Measurements from ENCODE around the gene ABCD1.
"Not testable (repeated sequence)": the region's sequence is repeated elsewhere in the genome, so short reads cannot be mapped to it uniquely, and the experiment has no call there.

The ABCD1 gene

DNA sequence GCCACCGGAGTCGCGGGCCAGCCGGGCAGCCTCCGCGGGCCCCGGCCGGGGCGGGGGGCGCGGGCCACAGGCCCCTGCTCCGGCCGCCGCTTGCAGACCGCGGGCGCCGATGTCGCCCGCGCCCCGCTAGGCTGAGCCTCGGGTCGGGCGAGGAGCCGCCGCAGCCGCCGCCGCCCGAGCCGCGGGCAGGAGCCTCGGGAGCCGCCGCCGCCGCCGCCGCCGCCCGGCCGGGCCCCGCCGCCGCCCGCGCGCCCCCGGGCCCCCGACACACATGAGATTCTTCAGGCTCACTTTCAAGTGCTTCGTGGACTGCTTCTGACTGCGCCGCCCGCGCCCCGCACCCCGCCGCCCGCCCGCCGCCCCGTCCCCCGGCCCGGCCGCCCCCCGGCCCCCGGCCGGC, 36.6 kb upstream of the ABCD1 start:
- Histone ChIP-seq H3K27me3 (ENCODE audit: control insufficient read depth in 5 of 5, insufficient read depth in 4 of 5, low read length in 5 of 5) (peaks cover 4 to 23% (median 12%) of the 10 kb centered on the region in 5 donors), H3K4me3 (ENCODE audit: low read depth in 1 of 5, low read length in 5 of 5) (no peak overlapping the region), H3K36me3 (ENCODE audit: control insufficient read depth in 5 of 5, insufficient read depth in 5 of 5, low read length in 5 of 5) (no peaks in the 10 kb centered on the region), H3K27ac (ENCODE audit: low read depth, low read length) (no peak overlapping the region), H3K9me3 (ENCODE audit: control insufficient read depth in 5 of 5, low read length in 5 of 5) (peaks cover 0 to 7% (median 0%) of the 10 kb centered on the region in 5 donors), H3K9ac (ENCODE audit: low read length in 5 of 5) (no peak overlapping the region), H3K4me1 (ENCODE audit: control insufficient read depth in 5 of 5, insufficient read depth in 5 of 5, low read length in 5 of 5) (peaks cover 0 to 24% (median 11%) of the 10 kb centered on the region in 5 donors)

DNA sequence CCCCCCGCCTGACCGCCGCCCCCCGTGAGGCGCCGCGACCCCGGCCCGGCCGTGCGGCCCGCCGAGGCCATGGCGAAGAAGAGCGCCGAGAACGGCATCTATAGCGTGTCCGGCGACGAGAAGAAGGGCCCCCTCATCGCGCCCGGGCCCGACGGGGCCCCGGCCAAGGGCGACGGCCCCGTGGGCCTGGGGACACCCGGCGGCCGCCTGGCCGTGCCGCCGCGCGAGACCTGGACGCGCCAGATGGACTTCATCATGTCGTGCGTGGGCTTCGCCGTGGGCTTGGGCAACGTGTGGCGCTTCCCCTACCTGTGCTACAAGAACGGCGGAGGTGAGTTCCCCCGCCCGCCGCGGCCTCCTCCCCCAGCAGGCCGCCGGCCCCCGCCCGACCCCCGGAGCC, 36.1 kb upstream of the ABCD1 start:
- H3K9me3 ChIP-seq (ENCODE audit: control insufficient read depth in 5 of 5, low read length in 5 of 5): peaks cover 0 to 6% (median 0%) of the 10 kb centered on the region in 5 donors
- H3K4me3 ChIP-seq (ENCODE audit: low read depth in 1 of 5, low read length in 5 of 5): peak overlapping the region in 3 of 5 donors; percentile 22 to 52 (median 51)
- H3K9ac ChIP-seq (ENCODE audit: low read length in 5 of 5): no peak overlapping the region
- no peak overlapping the region for H3K27ac ChIP-seq (ENCODE audit: low read depth, low read length)
- H3K4me1 ChIP-seq (ENCODE audit: control insufficient read depth in 5 of 5, insufficient read depth in 5 of 5, low read length in 5 of 5): peaks cover 0 to 24% (median 11%) of the 10 kb centered on the region in 5 donors
- H3K27me3 ChIP-seq (ENCODE audit: control insufficient read depth in 5 of 5, insufficient read depth in 4 of 5, low read length in 5 of 5): peaks cover 4 to 23% (median 12%) of the 10 kb centered on the region in 5 donors
- no peaks in the 10 kb centered on the region for H3K36me3 ChIP-seq (ENCODE audit: control insufficient read depth in 5 of 5, insufficient read depth in 5 of 5, low read length in 5 of 5)

DNA sequence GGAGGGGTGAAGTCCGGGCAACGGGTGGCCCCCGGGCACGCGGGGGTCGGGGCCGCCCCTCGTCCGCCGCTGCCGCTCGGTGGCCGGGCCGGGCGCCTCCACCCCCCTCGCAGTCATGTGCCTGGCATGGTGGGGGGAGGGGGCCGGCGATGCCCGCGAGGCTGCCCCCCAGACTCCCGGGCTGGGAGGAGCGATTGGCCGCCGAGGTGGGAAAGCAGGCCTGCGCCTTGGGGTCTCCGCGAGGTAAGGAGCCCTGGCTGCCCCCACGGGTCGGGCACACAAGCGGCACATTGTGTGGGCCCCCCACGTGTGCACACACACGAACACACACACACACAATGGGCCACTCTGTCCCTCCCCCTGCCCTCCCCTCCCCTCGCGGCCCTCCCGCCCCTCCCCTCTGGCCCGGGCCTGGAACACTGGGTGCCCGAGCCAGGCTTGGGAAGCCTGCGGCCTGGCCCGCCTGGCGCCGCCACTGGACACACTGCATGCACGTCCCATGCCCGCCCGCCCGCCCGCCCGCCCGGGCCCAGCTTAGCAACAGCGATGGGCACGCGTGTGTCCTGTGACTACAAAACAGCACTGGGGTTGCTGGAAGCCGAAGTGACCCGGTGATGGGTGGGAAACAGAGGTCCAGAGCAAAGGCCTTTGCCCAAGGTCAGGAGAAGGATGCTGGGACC, 35.6 kb upstream of the ABCD1 start:
- Histone ChIP-seq H3K36me3 (ENCODE audit: control insufficient read depth in 5 of 5, insufficient read depth in 5 of 5, low read length in 5 of 5) (no peaks in the 10 kb centered on the region), H3K9me3 (ENCODE audit: control insufficient read depth in 5 of 5, low read length in 5 of 5) (peaks cover 0 to under 1% (median 0%) of the 10 kb centered on the region in 5 donors), H3K4me1 (ENCODE audit: control insufficient read depth in 5 of 5, insufficient read depth in 5 of 5, low read length in 5 of 5) (peaks cover 0 to 24% (median 11%) of the 10 kb centered on the region in 5 donors), H3K27ac (ENCODE audit: low read depth, low read length) (no peak overlapping the region), H3K27me3 (ENCODE audit: control insufficient read depth in 5 of 5, insufficient read depth in 4 of 5, low read length in 5 of 5) (peaks cover 4 to 22% (median 12%) of the 10 kb centered on the region in 5 donors), H3K4me3 (ENCODE audit: low read depth in 1 of 5, low read length in 5 of 5) (peak overlapping the region in 2 of 5 donors; percentile 44 to 52), H3K9ac (ENCODE audit: low read length in 5 of 5) (no peak overlapping the region)

DNA sequence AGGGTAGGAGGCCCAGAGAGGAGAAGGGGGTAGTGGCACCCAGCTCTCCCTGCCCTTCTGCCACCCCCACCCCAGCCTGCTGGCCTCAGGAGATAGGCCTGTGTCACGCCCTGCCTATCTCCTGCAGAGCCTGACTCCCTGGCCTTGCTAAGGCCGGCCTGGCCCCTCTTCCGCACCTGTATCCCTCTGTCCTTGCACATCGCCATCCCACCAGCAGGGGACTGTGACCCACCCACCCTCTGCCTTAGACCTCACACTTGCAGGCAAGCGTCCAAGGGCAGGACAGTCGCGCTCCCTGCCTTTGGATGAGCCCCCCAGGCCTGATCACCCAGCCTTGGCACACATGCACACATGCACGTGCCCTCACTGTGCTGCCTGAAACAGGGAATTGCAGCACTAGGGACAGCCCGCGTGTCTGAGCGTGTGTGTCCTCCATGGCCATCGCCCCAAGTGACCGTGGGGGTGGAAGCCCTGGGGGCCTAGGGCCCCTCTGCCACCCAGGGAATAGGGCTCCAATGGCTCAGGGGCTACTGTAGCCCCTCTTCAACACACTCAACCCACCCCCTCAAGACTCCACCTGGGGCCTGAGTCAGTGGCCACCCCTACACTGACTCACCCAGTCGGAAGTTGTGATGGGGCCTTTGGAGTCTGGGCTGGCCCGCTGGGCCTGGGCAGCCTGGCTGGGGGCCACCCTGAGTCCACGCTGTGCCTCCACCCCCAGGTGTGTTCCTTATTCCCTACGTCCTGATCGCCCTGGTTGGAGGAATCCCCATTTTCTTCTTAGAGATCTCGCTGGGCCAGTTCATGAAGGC, 34.8 kb upstream of the ABCD1 start:
- Histone ChIP-seq H3K27ac (ENCODE audit: low read depth, low read length) (no peak overlapping the region), H3K9ac (ENCODE audit: low read length in 5 of 5) (no peak overlapping the region), H3K36me3 (ENCODE audit: control insufficient read depth in 5 of 5, insufficient read depth in 5 of 5, low read length in 5 of 5) (peaks cover 0 to 3% (median 0%) of the 10 kb centered on the region in 5 donors), H3K4me1 (ENCODE audit: control insufficient read depth in 5 of 5, insufficient read depth in 5 of 5, low read length in 5 of 5) (peaks cover 0 to 24% (median 11%) of the 10 kb centered on the region in 5 donors), H3K27me3 (ENCODE audit: control insufficient read depth in 5 of 5, insufficient read depth in 4 of 5, low read length in 5 of 5) (peaks cover 4 to 17% (median 11%) of the 10 kb centered on the region in 5 donors), H3K4me3 (ENCODE audit: low read depth in 1 of 5, low read length in 5 of 5) (peak overlapping the region in 1 of 5 donors; percentile 44), H3K9me3 (ENCODE audit: control insufficient read depth in 5 of 5, low read length in 5 of 5) (no peaks in the 10 kb centered on the region)

- H3K27me3 ChIP-seq (ENCODE audit: control insufficient read depth in 5 of 5, insufficient read depth in 4 of 5, low read length in 5 of 5): peaks cover 4 to 16% (median 10%) of the 10 kb centered on the region in 5 donors
- peaks cover 0 to 3% (median 0%) of the 10 kb centered on the region in 5 donors for H3K36me3 ChIP-seq (ENCODE audit: control insufficient read depth in 5 of 5, insufficient read depth in 5 of 5, low read length in 5 of 5)
- H3K9me3 ChIP-seq (ENCODE audit: control insufficient read depth in 5 of 5, low read length in 5 of 5): no peaks in the 10 kb centered on the region
- H3K4me3 ChIP-seq (ENCODE audit: low read depth in 1 of 5, low read length in 5 of 5): no peak overlapping the region
- peaks cover 0 to 24% (median 11%) of the 10 kb centered on the region in 5 donors for H3K4me1 ChIP-seq (ENCODE audit: control insufficient read depth in 5 of 5, insufficient read depth in 5 of 5, low read length in 5 of 5)
- H3K27ac ChIP-seq (ENCODE audit: low read depth, low read length): no peak overlapping the region
- no peak overlapping the region for H3K9ac ChIP-seq (ENCODE audit: low read length in 5 of 5)
These were observed 34.2 kb upstream of the ABCD1 start for GRCh38 chrX:153690466-153690865.

DNA sequence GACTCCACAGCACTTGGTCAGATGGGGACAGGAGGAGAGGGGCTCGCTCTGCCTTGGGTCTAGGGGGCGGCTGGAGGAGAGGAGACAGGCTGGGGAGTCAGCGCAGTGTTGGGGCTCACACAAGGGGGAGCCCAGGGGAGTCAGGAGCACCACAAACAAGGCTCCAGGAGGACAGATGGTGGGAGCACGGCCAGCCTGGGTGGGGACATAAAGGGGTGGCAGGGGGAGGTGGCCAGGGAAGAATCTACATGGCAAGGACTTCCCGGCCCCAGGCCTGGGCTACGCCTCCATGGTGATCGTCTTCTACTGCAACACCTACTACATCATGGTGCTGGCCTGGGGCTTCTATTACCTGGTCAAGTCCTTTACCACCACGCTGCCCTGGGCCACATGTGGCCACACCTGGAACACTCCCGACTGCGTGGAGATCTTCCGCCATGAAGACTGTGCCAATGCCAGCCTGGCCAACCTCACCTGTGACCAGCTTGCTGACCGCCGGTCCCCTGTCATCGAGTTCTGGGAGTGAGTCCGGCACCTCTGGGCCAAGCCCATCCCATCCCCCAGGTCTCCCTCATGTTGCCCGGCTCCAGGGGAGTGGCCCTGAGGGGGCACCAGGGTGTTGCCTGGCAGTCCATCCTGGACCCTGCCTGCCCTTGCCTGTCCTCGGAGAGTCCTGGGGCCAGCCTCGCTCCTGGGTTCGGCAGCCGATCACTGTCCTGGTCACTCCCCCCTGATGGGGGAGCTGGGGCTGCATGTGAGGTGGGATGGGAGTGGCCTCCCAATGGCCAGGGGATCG, 33.4 kb upstream of the ABCD1 start:
- H3K36me3 ChIP-seq (ENCODE audit: control insufficient read depth in 5 of 5, insufficient read depth in 5 of 5, low read length in 5 of 5); H3K27ac ChIP-seq (ENCODE audit: low read depth, low read length); H3K9me3 ChIP-seq (ENCODE audit: control insufficient read depth in 5 of 5, low read length in 5 of 5); H3K27me3 ChIP-seq (ENCODE audit: control insufficient read depth in 5 of 5, insufficient read depth in 4 of 5, low read length in 5 of 5); H3K4me3 ChIP-seq (ENCODE audit: low read depth in 1 of 5, low read length in 5 of 5); H3K9ac ChIP-seq (ENCODE audit: low read length in 5 of 5): not testable (repeated sequence)
- peaks cover 0 to 24% (median 11%) of the 10 kb centered on the region in 5 donors for H3K4me1 ChIP-seq (ENCODE audit: control insufficient read depth in 5 of 5, insufficient read depth in 5 of 5, low read length in 5 of 5)

DNA sequence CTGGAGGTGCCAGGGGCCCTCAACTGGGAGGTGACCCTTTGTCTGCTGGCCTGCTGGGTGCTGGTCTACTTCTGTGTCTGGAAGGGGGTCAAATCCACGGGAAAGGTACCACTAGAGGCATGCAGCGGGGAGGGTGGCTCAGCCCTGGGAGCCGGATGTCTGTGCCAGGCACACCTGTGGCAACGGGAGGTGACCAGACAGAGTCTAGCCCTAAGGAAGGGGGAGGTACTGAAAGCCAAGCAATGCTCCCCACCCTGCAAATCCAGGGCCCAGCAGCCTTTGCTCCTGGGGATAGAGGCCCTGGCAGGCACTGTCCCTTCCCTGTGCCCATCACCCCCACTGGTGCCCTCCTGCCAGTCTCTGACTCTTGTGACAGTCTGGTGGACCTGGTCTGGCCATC, 32.7 kb upstream of the ABCD1 start:
- Histone ChIP-seq H3K9me3 (ENCODE audit: control insufficient read depth in 5 of 5, low read length in 5 of 5) (no peaks in the 10 kb centered on the region), H3K36me3 (ENCODE audit: control insufficient read depth in 5 of 5, insufficient read depth in 5 of 5, low read length in 5 of 5) (peaks cover 0 to 12% (median 3%) of the 10 kb centered on the region in 5 donors), H3K4me3 (ENCODE audit: low read depth in 1 of 5, low read length in 5 of 5) (no peak overlapping the region), H3K27ac (ENCODE audit: low read depth, low read length) (no peak overlapping the region), H3K27me3 (ENCODE audit: control insufficient read depth in 5 of 5, insufficient read depth in 4 of 5, low read length in 5 of 5) (peaks cover 0 to 6% (median 3%) of the 10 kb centered on the region in 5 donors), H3K9ac (ENCODE audit: low read length in 5 of 5) (no peak overlapping the region), H3K4me1 (ENCODE audit: control insufficient read depth in 5 of 5, insufficient read depth in 5 of 5, low read length in 5 of 5) (peaks cover 0 to 24% (median 11%) of the 10 kb centered on the region in 5 donors)

- H3K4me3 ChIP-seq (ENCODE audit: low read depth in 1 of 5, low read length in 5 of 5): no peak overlapping the region
- H3K27ac ChIP-seq (ENCODE audit: low read depth, low read length): no peak overlapping the region
- peaks cover 0 to 6% (median 3%) of the 10 kb centered on the region in 5 donors for H3K27me3 ChIP-seq (ENCODE audit: control insufficient read depth in 5 of 5, insufficient read depth in 4 of 5, low read length in 5 of 5)
- no peak overlapping the region for H3K9ac ChIP-seq (ENCODE audit: low read length in 5 of 5)
- peaks cover 0 to 24% (median 8%) of the 10 kb centered on the region in 5 donors for H3K4me1 ChIP-seq (ENCODE audit: control insufficient read depth in 5 of 5, insufficient read depth in 5 of 5, low read length in 5 of 5)
- no peaks in the 10 kb centered on the region for H3K9me3 ChIP-seq (ENCODE audit: control insufficient read depth in 5 of 5, low read length in 5 of 5)
- peaks cover 0 to 19% (median 3%) of the 10 kb centered on the region in 5 donors for H3K36me3 ChIP-seq (ENCODE audit: control insufficient read depth in 5 of 5, insufficient read depth in 5 of 5, low read length in 5 of 5)
These were observed 32.0 kb upstream of the ABCD1 start for GRCh38 chrX:153692611-153693156.

GRCh38 chrX:153693216-153694086, 31.2 kb upstream of the ABCD1 start:
- H3K36me3 ChIP-seq (ENCODE audit: control insufficient read depth in 5 of 5, insufficient read depth in 5 of 5, low read length in 5 of 5): peaks cover 0 to 27% (median 6%) of the 10 kb centered on the region in 5 donors
- H3K4me3 ChIP-seq (ENCODE audit: low read depth in 1 of 5, low read length in 5 of 5): no peak overlapping the region
- H3K9me3 ChIP-seq (ENCODE audit: control insufficient read depth in 5 of 5, low read length in 5 of 5): no peaks in the 10 kb centered on the region
- peaks cover 0 to 7% (median 3%) of the 10 kb centered on the region in 5 donors for H3K27me3 ChIP-seq (ENCODE audit: control insufficient read depth in 5 of 5, insufficient read depth in 4 of 5, low read length in 5 of 5)
- no peak overlapping the region for H3K9ac ChIP-seq (ENCODE audit: low read length in 5 of 5)
- H3K4me1 ChIP-seq (ENCODE audit: control insufficient read depth in 5 of 5, insufficient read depth in 5 of 5, low read length in 5 of 5): peaks cover 0 to 24% (median 8%) of the 10 kb centered on the region in 5 donors
- H3K27ac ChIP-seq (ENCODE audit: low read depth, low read length): no peak overlapping the region

Measured in subcutaneous abdominal adipose tissue (tissue), 5 donors.